Activated naive CD8-positive, alpha-beta T cell treated with anti-CD3 and anti-CD28 coated beads, Interleukin-2, amount 50 U/mL, for 16 hours (primary cell): Measurements from ENCODE around the gene LAMTOR3.
A peak's percentile ranks its signal among the peaks of the same experiment; 100 is the strongest.

ENCODE experiments used
- DNase-seq: peaks from one replicate; pipeline ENCODE4 v3.0.0-alpha.2; 2020; ENCODE audit warnings: low read depth, low spot score

Gene LAMTOR3, protein sequence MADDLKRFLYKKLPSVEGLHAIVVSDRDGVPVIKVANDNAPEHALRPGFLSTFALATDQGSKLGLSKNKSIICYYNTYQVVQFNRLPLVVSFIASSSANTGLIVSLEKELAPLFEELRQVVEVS

DNA sequence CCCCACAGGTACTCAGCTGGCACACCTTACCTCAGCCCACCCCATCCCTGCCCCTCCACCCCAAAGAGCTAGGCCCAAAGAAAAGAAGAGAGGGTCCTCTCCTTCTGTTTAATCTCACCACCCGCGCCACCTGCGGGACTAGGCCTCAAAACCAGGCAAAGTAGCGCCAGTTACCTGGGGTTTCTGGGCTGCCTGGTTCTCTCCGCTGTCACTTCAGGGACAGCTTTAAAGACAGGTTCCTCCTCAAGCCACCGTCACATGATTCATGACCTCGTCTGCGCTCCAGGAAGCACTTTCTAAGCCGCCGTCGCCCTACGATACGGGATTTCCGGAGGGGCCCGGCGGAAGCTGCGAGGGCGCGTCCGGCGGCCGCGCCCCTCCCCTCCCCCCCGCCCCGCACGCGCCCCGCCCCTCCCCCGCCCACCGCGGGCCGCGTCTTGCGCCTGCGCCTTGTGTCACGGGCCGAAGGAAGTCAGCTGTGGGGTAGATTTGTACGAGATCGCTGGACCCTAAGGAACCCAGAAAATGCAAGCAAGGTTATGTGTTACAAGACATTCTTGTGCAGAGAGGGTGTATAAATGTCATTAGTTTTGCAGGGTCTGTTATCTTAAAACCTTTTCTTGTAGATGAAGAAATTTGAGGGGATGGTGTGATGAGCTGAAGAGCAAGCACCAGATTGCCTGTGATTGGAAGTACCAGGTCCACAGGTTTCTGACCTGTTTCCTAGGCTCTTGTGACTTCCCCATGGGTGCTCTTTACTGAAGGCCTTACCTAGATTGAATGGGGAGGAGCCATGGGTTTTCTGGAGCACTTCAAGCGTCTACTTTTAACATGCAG is at the start of gene LAMTOR3:
TSS of gene LAMTOR3 (minus strand) at position 267 of the 837 bp plus-strand sequence. CDS start 464 bp downstream, outside the sequence.
- DNase-seq: peak; percentile 72

- DNase-seq: no peak
These were observed 44.1 kb upstream of the LAMTOR3 start for GRCh38 chr4:99938243-99938753.

DNA sequence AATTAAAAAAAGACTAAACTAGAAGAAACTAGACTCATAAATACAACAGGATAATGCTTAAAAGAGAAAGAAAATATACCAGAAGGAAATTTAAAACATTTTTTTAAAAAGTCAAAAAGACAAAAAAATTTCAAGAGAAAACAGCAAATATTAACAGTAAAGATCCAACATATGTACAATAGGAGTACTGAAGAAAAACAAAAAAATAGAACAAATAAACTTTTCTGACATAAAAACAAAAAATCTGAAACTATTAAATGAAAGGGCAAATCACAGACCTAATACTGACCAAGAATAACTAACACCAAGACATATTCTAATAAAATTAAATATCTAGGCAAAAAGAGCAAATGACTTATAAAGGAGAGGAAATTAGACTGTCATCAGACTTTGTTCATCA is 40.7 kb upstream of the LAMTOR3 start:
- DNase-seq: no peak

DNA sequence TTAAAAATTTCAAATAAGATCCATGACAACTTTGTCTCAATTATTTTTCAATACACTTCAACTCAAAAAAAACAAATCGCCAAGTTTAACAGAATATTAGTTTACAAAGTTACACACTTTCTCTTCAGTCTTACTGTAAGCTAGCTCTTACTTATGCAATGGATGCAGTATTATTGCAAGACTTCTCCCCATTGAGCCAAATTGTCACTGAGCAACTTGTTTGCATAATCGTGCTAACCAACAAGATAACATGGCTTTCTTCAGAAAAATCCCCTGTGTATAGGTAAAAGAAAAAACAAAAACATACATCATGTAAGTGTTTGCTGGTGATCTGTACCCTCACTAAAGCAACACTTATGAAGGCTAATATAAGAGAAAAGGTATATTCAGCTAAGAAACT is 33.3 kb upstream of the LAMTOR3 start:
- no peak for DNase-seq

- no peak for DNase-seq
These were observed 26.9 kb upstream of the LAMTOR3 start for GRCh38 chr4:99921174-99921573.

DNA sequence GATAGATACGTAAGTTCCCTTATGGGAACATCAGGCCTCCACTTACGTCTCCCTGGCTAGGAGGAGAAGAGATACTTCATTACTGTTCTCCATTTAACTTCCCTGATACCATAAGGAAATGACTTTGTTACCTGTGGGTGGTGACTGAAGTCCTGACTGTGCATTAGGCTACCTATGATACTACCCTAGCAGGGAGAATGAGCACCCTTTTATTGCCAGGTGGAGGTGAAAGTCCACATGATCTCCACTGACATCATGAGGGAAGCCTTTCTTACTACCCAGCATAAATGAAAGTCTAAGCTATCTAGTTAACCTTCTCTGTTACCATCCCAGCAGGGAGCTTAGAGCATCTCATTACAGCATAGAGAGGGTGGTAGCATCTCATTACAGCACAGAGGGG is 24.4 kb upstream of the LAMTOR3 start:
- DNase-seq: no peak

DNA sequence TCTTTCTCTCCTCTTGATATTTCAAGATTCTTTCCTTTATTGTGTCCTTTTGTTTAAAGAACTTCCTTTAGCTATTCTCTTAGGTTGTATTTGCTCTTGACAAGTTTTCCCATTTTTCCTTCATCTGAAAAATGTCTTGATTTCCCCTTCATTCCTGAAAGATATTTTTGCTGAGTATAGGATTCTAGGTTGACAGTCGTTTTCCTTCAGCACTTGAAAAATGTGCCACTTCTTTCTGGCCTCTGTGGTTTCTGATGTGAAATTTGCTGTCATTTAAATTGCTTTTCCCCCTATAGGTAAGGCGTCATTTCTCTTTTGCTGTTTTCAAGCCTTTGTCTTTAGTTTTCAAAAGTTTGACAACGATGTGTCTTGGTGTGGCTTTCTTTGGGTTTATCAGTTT is 23.3 kb upstream of the LAMTOR3 start:
- no peak for DNase-seq

GRCh38 chr4:99915449-99915848 is 21.2 kb upstream of the LAMTOR3 start:
- no peak for DNase-seq

- DNase-seq: no peak
These were observed 771 bp upstream of the LAMTOR3 start for GRCh38 chr4:99894998-99895397.

GRCh38 chr4:99893839-99894160 is 427 bp downstream of the LAMTOR3 start:
- DNase-seq: no peak

- no peak for DNase-seq
These were observed 1.2 kb downstream of the LAMTOR3 start for GRCh38 chr4:99893029-99893428.

DNA sequence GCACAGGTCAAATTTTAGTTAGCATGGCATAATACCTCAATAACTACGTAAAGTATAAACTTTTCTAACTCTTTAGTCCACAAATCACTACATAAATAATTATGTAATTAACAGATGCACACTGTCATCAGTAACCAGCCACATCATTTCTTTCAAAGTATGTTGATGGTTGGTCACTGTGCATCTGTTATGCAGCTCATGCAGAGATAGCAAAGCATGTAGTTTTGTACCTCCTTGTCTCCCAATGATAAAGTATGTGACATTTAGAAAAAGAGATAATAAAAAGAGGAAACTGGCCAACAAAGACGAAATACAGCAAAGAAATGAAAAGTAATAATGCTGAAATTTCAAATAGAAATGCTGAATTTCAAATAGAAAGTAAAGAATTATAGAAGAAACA is 2.9 kb downstream of the LAMTOR3 start:
- DNase-seq: no peak

DNA sequence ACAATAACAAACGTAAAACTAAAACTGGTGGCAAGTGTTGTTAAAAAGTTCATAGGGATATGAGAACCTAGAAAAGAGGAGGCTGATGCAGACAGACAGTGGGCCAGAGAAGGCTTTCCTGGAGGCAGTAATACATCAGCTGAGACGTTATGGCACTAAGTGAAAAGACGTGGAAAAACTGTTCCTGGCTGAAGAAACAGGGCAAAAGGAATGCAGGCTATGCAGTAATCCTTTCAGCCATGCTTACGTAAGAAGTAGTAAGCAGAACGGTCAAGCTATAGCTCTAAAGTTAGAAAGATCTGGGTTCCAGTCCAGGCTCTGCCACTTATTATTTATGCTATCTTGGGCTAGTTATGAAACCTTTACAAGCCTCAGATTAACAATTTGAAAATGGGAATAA is 6.4 kb downstream of the LAMTOR3 start:
- no peak for DNase-seq

DNA sequence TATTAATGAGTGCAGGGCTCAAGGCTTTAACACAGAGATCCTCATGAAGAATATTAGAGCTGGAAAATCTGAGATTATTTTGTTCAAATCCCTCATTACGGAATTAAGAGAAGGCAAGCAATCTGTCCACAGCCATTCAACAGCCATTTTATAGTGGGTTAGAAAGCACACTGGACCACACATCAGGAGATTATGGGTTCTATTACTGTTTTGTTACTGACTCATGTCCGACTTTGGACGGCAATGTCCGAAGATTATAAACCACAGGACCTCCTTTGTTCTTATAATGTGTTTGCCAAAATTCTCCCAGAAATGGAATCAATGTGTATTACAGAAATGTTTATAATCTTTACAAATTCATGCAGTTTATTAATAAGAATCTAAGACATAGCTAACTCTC is 8.1 kb downstream of the LAMTOR3 start:
- DNase-seq: no peak

DNA sequence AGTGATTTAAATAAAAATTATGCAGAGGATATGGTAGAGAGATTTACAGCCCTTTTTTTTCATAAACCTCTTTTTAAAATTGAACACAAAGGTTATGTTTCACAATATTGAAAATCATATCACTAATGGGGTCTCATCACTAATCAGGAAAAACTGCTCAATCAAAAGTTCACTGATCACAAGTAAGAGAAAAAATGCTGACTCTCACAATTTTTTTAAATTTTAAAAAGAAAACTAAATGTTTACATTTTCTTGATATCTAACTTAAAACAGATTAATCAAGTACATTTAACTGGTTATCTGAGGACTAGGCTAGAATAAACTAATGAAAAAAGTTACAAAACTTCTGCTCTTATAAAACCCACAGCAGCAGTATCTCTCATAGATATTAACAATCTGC is 8.5 kb downstream of the LAMTOR3 start:
- DNase-seq: no peak

GRCh38 chr4:99885063-99885664 is 9.1 kb downstream of the LAMTOR3 start:
- no peak for DNase-seq

GRCh38 chr4:99879458-99879857 is 14.8 kb downstream of the LAMTOR3 start:
- DNase-seq: no peak

GRCh38 chr4:99878604-99879003 is 15.6 kb downstream of the LAMTOR3 start:
- no peak for DNase-seq

DNA sequence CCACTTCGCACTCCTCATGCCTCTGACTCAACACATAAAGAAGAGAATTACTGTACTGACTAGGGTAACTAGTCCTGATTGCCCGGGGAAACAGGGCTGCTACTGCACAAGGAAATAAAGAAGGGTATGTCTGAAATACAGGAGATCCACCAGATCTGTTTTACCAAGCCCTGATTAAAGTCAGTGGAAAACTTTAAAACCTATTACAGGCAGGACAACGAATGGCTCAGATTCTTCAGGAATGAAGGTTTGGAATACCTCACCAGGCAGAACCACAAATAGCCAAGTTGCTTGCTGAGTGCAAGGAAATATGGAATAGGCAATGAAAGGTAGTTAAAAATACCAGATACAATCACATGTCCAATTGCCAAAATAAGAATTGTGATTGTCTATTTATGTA is 17.3 kb downstream of the LAMTOR3 start:
- DNase-seq: no peak

GRCh38 chr4:99875071-99875470 is 19.2 kb downstream of the LAMTOR3 start:
- DNase-seq: no peak

DNA sequence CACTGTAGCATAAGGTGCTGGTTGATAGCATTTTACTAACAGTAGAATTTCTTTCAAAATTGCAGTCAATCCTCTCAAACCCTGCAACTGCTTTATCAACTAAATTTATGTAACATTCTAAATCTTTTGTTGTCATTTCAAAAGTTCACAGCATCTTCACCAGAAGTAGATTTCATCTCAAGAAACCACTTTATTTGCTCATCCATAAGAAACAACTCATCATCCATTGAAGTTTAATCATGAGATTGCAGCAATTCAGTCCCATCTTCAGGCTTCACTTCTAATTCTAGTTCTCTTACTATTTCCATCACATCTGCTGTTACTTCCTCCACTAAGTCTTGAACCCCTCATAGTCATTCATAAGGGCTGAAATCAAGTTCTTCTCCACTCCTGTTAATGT is 21.7 kb downstream of the LAMTOR3 start:
- DNase-seq: no peak

- DNase-seq: no peak
These were observed 26.1 kb downstream of the LAMTOR3 start for GRCh38 chr4:99868126-99868596.

DNA sequence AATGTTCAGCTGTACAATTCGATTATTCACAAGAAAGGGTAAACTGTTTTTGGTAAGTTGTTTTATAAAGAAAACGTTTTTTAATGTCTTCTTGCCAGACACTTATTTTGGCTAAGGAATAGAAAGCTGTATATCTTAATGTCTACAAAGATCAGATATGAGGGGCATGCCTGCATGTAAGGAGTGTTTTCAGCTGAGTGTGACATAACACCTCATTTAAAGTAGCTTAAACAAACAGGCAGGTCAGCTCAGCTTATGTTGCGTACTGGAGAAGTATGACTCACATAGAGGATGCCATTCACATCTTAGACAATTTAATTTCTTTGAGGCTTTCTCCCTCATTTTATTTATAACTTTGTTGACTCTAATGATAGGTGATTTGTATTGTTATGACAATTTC is 30.4 kb downstream of the LAMTOR3 start:
- no peak for DNase-seq
